Measurements from ENCODE around the gene NAT9.
A peak's percentile ranks its signal among the peaks of the same experiment; 100 is the strongest.

Gene NAT9

GRCh38 chr17:74776044-74776962 is at the start of gene NAT9:
TSS of gene NAT9 (minus strand) at chr17:74776345. CDS start at chr17:74775698, 647 bp downstream.
- peak; percentile 98 for DNase-seq

- peak; percentile 62 for DNase-seq
Observed at GRCh38 chr17:74824961-74825627, 48.9 kb upstream of the NAT9 start.

- DNase-seq: no peak
Observed at GRCh38 chr17:74822939-74823367, 46.8 kb upstream of the NAT9 start.

GRCh38 chr17:74822335-74822938 is 46.3 kb upstream of the NAT9 start:
- peak; percentile 42 for DNase-seq

GRCh38 chr17:74821655-74822334 is 45.6 kb upstream of the NAT9 start:
- DNase-seq: no peak

- no peak for DNase-seq
Observed at GRCh38 chr17:74819801-74820436, 43.8 kb upstream of the NAT9 start.

GRCh38 chr17:74818291-74818938 is 42.3 kb upstream of the NAT9 start:
- DNase-seq: no peak

GRCh38 chr17:74816905-74817620 is 40.9 kb upstream of the NAT9 start:
- DNase-seq: no peak

- DNase-seq: peak; percentile 41
Observed at GRCh38 chr17:74815550-74816370, 39.6 kb upstream of the NAT9 start.

- no peak for DNase-seq
Observed at GRCh38 chr17:74815067-74815466, 38.9 kb upstream of the NAT9 start.

GRCh38 chr17:74814453-74814852 is 38.3 kb upstream of the NAT9 start:
- DNase-seq: peak; percentile 38

GRCh38 chr17:74812109-74813009 is 36.2 kb upstream of the NAT9 start:
- DNase-seq: no peak

GRCh38 chr17:74810699-74811485 is 34.7 kb upstream of the NAT9 start:
- no peak for DNase-seq

GRCh38 chr17:74808714-74809430 is 32.7 kb upstream of the NAT9 start:
- DNase-seq: peak; percentile 85

GRCh38 chr17:74807925-74808324 is 31.8 kb upstream of the NAT9 start:
- DNase-seq: peak; percentile 95

- no peak for DNase-seq
Observed at GRCh38 chr17:74807441-74807840, 31.3 kb upstream of the NAT9 start.

- DNase-seq: no peak
Observed at GRCh38 chr17:74806334-74806733, 30.2 kb upstream of the NAT9 start.

- DNase-seq: no peak
Observed at GRCh38 chr17:74805591-74805991, 29.4 kb upstream of the NAT9 start.

Measured in NCI-H69 (cell line).